ENCODE measurements around the gene ASIC2.

The ASIC2 gene

DNA sequence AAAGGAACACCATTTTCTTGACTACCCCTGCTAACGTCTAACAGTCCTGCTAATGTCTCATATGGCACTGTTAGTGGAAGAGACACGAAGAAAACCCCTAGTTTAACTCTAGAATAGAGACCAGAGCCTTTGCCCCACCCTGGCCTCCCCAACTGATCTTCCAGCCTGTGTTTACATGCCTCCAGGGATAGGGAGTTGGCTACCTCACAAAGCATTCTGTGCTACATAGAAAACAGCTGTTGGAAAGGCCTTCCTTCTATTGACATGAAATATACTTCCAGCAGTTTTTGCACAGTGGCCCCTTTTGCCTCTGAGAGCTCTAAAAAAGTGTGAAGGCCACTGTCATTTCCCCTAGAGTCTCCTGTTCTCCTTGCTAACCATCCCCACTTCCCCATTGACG, 73.1 kb downstream of the ASIC2 start:
- DNase-seq = no peak
- TF ChIP-seq GATA1 (IDR thresholded peaks at IDR 0.05; ENCODE audit: low read depth, low read length) (no peak), POLR2A (IDR thresholded peaks at IDR 0.05; ENCODE audit: low read length) (no peak)

DNA sequence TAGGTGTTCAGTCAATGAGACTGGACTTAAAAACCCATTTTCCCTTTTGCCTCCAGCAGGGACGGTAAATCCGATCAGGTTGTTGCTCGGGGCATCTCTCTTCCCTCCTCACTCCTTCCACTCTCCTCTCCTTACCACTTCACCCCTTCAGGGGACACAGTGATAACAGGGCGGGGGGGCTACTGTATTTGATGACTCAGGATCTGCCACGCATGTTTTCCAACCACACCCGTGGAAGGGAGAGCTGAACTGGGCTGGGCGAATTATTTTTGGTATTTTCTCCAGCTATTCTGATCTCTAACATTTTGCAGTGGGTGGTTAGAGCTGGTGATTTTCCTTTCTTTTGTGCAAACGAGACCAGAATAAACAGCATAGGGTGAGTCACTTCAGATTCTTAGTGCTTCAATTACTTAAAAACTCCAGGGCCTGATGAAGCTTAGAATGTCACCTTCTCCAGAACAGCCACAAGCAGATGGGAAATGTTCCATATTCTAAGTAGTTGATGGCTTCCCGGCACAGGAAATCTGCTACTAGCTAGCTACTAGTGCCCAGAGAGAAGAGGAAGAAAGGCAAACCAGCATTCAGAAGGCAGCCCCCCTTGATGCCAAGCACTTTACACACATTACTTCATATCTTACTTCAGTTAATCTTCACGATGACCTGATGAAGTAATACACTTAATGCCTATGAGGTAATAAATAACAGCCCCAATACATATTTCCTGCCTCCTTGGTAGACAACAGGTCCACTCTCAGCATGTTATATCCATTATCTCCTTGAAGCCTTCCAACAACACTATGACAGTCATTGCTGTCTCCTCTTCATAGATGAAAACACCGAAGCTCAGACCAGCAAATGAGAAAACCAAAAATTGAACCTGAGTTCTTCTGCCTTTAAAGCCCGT, 74.1 kb downstream of the ASIC2 start:
- TF ChIP-seq GATA1 (IDR thresholded peaks at IDR 0.05; ENCODE audit: low read depth, low read length) (no peak), POLR2A (IDR thresholded peaks at IDR 0.05; ENCODE audit: low read length) (no peak)
- DNase-seq = no peak

- no peak for DNase-seq
- TF ChIP-seq GATA1 (IDR thresholded peaks at IDR 0.05; ENCODE audit: low read depth, low read length) (no peak), POLR2A (IDR thresholded peaks at IDR 0.05; ENCODE audit: low read length) (no peak)
Observed at GRCh38 chr17:33217891-33218290, 75.2 kb downstream of the ASIC2 start.

GRCh38 chr17:33214996-33215395, 78.1 kb downstream of the ASIC2 start:
- TF ChIP-seq POLR2A (IDR thresholded peaks at IDR 0.05; ENCODE audit: low read length) (no peak), GATA1 (IDR thresholded peaks at IDR 0.05; ENCODE audit: low read depth, low read length) (no peak)
- no peak for DNase-seq

DNA sequence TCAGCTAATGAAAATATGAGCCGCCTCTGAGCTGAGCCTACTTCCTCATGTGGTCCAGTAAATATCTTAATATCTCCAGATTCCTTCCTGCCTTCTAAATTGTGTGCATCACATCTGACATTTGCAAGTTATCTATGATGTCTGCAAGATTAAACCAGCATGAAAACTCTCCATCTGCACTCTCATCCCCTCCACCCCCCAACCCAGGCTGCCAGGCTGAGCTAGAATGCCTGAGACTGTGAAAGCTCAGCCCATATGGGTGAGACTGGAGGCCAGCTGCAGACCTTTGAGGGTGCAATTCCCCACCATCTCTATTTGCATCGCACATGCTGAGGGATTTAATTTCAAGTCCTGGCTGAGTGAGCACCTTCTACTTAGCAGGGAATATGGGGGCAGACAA, 82.8 kb downstream of the ASIC2 start:
- DNase-seq = no peak
- no peak for TF ChIP-seq GATA1 (IDR thresholded peaks at IDR 0.05; ENCODE audit: low read depth, low read length)
- TF ChIP-seq POLR2A (IDR thresholded peaks at IDR 0.05; ENCODE audit: low read length) = no peak

DNA sequence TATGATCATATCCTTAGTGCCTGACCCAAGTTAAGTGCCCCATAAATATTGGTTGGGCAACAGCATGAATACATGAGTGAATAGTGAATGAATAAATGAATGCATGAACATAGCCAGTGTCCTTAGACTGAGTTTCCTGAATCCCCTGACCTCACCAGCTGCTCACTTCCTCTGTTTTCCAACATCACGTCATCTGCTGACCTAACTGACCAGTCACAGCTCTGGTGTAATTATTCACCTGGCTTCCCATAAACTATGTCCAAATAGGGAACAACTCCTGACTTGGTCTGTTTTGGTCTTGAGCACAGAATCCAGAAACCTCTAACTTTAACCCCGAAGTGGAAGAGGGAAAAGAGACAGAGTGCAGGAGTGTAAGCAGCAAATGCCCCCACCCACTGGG, 83.4 kb downstream of the ASIC2 start:
- TF ChIP-seq GATA1 (IDR thresholded peaks at IDR 0.05; ENCODE audit: low read depth, low read length) = no peak
- no peak for TF ChIP-seq POLR2A (IDR thresholded peaks at IDR 0.05; ENCODE audit: low read length)
- DNase-seq = no peak

GRCh38 chr17:33207231-33207630, 85.9 kb downstream of the ASIC2 start:
- DNase-seq = no peak
- TF ChIP-seq GATA1 (IDR thresholded peaks at IDR 0.05; ENCODE audit: low read depth, low read length) (no peak), POLR2A (IDR thresholded peaks at IDR 0.05; ENCODE audit: low read length) (no peak)

- no peak for DNase-seq
- TF ChIP-seq POLR2A (IDR thresholded peaks at IDR 0.05; ENCODE audit: low read length) (no peak), GATA1 (IDR thresholded peaks at IDR 0.05; ENCODE audit: low read depth, low read length) (no peak)
Observed at GRCh38 chr17:33205552-33205951, 87.5 kb downstream of the ASIC2 start.

GRCh38 chr17:33204701-33205100, 88.4 kb downstream of the ASIC2 start:
- no peak for TF ChIP-seq POLR2A (IDR thresholded peaks at IDR 0.05; ENCODE audit: low read length)
- TF ChIP-seq GATA1 (IDR thresholded peaks at IDR 0.05; ENCODE audit: low read depth, low read length) = no peak

GRCh38 chr17:33204156-33204555, 88.9 kb downstream of the ASIC2 start:
- TF ChIP-seq POLR2A (IDR thresholded peaks at IDR 0.05; ENCODE audit: low read length) (no peak), GATA1 (IDR thresholded peaks at IDR 0.05; ENCODE audit: low read depth, low read length) (no peak)
- DNase-seq = no peak

More at GRCh38 chr17:33204701-33205100, 88.4 kb downstream of the ASIC2 start:
- no peak for DNase-seq

GRCh38 chr17:33202796-33203495, 90.1 kb downstream of the ASIC2 start:
- DNase-seq = no peak
- TF ChIP-seq GATA1 (IDR thresholded peaks at IDR 0.05; ENCODE audit: low read depth, low read length) (no peak), POLR2A (IDR thresholded peaks at IDR 0.05; ENCODE audit: low read length) (no peak)

DNA sequence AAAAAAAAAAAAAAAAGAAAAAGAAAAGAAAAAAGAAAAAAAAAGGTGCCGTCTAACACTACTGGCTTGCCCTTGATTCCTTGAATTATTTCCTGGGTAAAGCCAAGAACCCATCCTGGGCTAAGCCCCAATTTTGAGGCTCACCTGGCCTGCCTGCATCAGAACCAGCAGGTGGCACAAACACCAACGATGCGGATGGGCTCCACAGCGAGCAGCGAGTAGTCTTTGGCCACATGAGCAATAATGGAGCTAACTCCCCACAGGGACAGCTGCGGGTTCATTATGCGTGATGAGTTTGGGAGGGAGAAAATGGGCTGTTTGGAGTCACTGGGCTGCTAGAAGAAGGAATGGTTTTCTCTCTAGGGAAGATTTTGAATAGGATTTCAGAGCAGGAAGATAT, 91.1 kb downstream of the ASIC2 start:
- TF ChIP-seq GATA1 (IDR thresholded peaks at IDR 0.05; ENCODE audit: low read depth, low read length) (no peak), POLR2A (IDR thresholded peaks at IDR 0.05; ENCODE audit: low read length) (no peak)
- DNase-seq = no peak

DNA sequence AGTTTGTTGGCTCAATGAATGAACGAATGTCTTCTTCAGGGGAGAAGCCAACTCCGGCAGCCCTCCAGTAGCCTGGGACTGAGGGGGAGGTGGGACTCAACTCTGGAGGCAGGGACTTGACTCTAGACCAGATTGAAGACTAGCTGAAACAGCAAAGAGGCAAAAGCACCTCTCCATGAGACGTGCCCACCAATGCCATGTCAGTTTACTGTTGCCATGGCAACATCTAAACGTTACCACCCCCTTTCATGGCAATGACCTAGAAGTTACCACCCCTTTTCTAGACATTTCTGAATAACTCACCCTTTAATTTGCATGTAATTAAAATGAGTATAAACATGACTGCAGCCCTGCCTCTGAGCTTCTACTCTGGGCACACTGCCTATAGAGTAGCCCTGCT, 91.8 kb downstream of the ASIC2 start:
- DNase-seq = peak in 1 of 2 experiments; percentile 7
- TF ChIP-seq POLR2A (IDR thresholded peaks at IDR 0.05; ENCODE audit: low read length) (no peak), GATA1 (IDR thresholded peaks at IDR 0.05; ENCODE audit: low read depth, low read length) (no peak)

GRCh38 chr17:33200587-33200986, 92.5 kb downstream of the ASIC2 start:
- TF ChIP-seq GATA1 (IDR thresholded peaks at IDR 0.05; ENCODE audit: low read depth, low read length) (no peak), POLR2A (IDR thresholded peaks at IDR 0.05; ENCODE audit: low read length) (no peak)

More at GRCh38 chr17:33200587-33200986, 92.5 kb downstream of the ASIC2 start:
- DNase-seq = no peak

Data from erythroblast (primary cell).